ENCODE measurements around the gene CDH4. TPM values are rescaled to one million over a fixed set of nuclear protein-coding genes. Genes with fewer than 3 reads are reported as not detected.
"Not testable (repeated sequence)": the region's sequence is repeated elsewhere in the genome, so short reads cannot be mapped to it uniquely, and the experiment has no call there.

CDH4 gene
- total and polyA plus RNA-seq, 2 donors (not counting 1 experiment from before 2014, with no cell fraction given) = not detected

DNA sequence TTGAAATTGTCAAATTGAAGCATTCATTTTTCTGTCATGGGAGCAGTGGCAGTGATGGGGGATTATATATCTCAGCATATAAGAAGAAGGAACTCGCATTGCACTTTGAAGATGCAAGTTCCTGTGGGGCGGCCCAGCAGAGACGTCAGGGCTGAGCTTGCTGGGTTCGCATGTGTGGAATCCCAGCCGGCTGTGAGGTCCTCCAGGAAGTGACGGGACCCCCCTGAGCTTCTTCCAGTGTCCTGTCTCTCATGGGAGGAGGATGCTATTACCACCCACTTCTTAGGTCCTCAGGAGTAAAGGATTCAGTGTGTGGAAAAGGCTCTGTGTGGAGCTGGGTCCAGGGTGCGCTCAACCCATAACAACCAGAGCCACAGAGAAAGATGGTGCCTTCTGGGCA is 201.2 kb downstream of the CDH4 start:
- no peak for DNase-seq
- H3K9me3 Mint-ChIP-seq (ENCODE audit: insufficient read depth) = peaks cover 3% of the 10 kb centered on the region
- intact Hi-C loops (cut with micrococcal nuclease) = no loop called here
- Histone ChIP-seq H3K36me3 (replicated peaks in 1 of 2; ENCODE audit: control extremely low read depth in 1 of 2, control insufficient read depth in 1 of 2, extremely low read depth in 1 of 2, insufficient read depth in 2 of 2, low read length in 1 of 2) (no peaks in the 10 kb centered on the region), H3K27me3 (replicated peaks in 1 of 4; ENCODE audit: control extremely low read depth in 1 of 4, control insufficient read depth in 3 of 4, insufficient read depth in 4 of 4, low read length in 3 of 4) (no peaks in the 10 kb centered on the region), H3K4me1 (ENCODE audit: control insufficient read depth in 2 of 2, insufficient read depth in 2 of 2, low read length in 2 of 2) (no peaks in the 10 kb centered on the region), H3K79me2 (ENCODE audit: control insufficient read depth, insufficient read depth, low read length) (no peaks in the 10 kb centered on the region), H3K4me2 (replicated peaks; ENCODE audit: low read depth, low read length, poor library complexity, severe bottlenecking) (no peak overlapping the region), H3K9ac (ENCODE audit: low read length) (no peak overlapping the region), H3K9me3 (ENCODE audit: control extremely low read depth in 1 of 3, control insufficient read depth in 2 of 3, insufficient read depth in 1 of 3, low read length in 2 of 3) (peaks cover 0 to 28% (median 5%) of the 10 kb centered on the region in 3 donors), H2AFZ (ENCODE audit: insufficient read depth, low read depth, low read length, poor library complexity, severe bottlenecking) (no peak overlapping the region), H3K4me3 (ENCODE audit: control extremely low read depth in 1 of 5, extremely low read depth in 1 of 5, insufficient read depth in 1 of 5, low read depth in 2 of 5, low read length in 4 of 5) (no peak overlapping the region), H3K27ac (ENCODE audit: low read length in 2 of 2) (no peak overlapping the region), H4K20me1 (ENCODE audit: control insufficient read depth, insufficient read depth, low read length, poor library complexity, severe bottlenecking) (no peaks in the 10 kb centered on the region)
- 68% methylated on average over 4 of the region's 7 CpGs for WGBS (ENCODE audit: insufficient coverage)
- CTCF ChIA-PET = no interaction called here
- no peak overlapping the region for H3K27ac Mint-ChIP-seq
- ATAC-seq (ENCODE audit: low read depth) = no peak
- no peaks in the 10 kb centered on the region for H3K27me3 Mint-ChIP-seq
- TF ChIP-seq, protein P1, sequence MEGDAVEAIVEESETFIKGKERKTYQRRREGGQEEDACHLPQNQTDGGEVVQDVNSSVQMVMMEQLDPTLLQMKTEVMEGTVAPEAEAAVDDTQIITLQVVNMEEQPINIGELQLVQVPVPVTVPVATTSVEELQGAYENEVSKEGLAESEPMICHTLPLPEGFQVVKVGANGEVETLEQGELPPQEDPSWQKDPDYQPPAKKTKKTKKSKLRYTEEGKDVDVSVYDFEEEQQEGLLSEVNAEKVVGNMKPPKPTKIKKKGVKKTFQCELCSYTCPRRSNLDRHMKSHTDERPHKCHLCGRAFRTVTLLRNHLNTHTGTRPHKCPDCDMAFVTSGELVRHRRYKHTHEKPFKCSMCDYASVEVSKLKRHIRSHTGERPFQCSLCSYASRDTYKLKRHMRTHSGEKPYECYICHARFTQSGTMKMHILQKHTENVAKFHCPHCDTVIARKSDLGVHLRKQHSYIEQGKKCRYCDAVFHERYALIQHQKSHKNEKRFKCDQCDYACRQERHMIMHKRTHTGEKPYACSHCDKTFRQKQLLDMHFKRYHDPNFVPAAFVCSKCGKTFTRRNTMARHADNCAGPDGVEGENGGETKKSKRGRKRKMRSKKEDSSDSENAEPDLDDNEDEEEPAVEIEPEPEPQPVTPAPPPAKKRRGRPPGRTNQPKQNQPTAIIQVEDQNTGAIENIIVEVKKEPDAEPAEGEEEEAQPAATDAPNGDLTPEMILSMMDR (IDR thresholded peaks at IDR 0.05) = no peak
- no peak for TF ChIP-seq EZH2 (IDR thresholded peaks at IDR 0.05; ENCODE audit: borderline replicate concordance, insufficient read depth, low read depth, low read length, poor library complexity, severe bottlenecking)
- POLR2A ChIA-PET = no interaction called here
- no peak overlapping the region for H3K4me3 Mint-ChIP-seq
- no peaks in the 10 kb centered on the region for H3K4me1 Mint-ChIP-seq

GRCh38 chr20:61453623-61454022 is 201.6 kb downstream of the CDH4 start:
- H3K4me1 Mint-ChIP-seq = not testable (repeated sequence)

More at GRCh38 chr20:61453623-61454022, 201.6 kb downstream of the CDH4 start:
- H3K27ac ChIP-seq (ENCODE audit: low read length in 2 of 2); CTCF ChIA-PET; POLR2A ChIA-PET; H3K9ac ChIP-seq (ENCODE audit: low read length); H3K4me1 ChIP-seq (ENCODE audit: control insufficient read depth in 2 of 2, insufficient read depth in 2 of 2, low read length in 2 of 2); H3K4me2 ChIP-seq (replicated peaks; ENCODE audit: low read depth, low read length, poor library complexity, severe bottlenecking); ATAC-seq (ENCODE audit: low read depth); intact Hi-C loops (cut with micrococcal nuclease); H3K4me3 Mint-ChIP-seq; H3K79me2 ChIP-seq (ENCODE audit: control insufficient read depth, insufficient read depth, low read length); H3K9me3 Mint-ChIP-seq (ENCODE audit: insufficient read depth); H4K20me1 ChIP-seq (ENCODE audit: control insufficient read depth, insufficient read depth, low read length, poor library complexity, severe bottlenecking); H2AFZ ChIP-seq (ENCODE audit: insufficient read depth, low read depth, low read length, poor library complexity, severe bottlenecking); H3K4me3 ChIP-seq (ENCODE audit: control extremely low read depth in 1 of 5, extremely low read depth in 1 of 5, insufficient read depth in 1 of 5, low read depth in 2 of 5, low read length in 4 of 5); H3K27ac Mint-ChIP-seq; H3K27me3 ChIP-seq (replicated peaks in 1 of 4; ENCODE audit: control extremely low read depth in 1 of 4, control insufficient read depth in 3 of 4, insufficient read depth in 4 of 4, low read length in 3 of 4); H3K36me3 ChIP-seq (replicated peaks in 1 of 2; ENCODE audit: control extremely low read depth in 1 of 2, control insufficient read depth in 1 of 2, extremely low read depth in 1 of 2, insufficient read depth in 2 of 2, low read length in 1 of 2); DNase-seq; H3K27me3 Mint-ChIP-seq: not testable (repeated sequence)
- 100% methylated on average over 1 of the region's 3 CpGs for WGBS (ENCODE audit: insufficient coverage)
- peaks cover 0 to 31% (median 5%) of the 10 kb centered on the region in 3 donors for H3K9me3 ChIP-seq (ENCODE audit: control extremely low read depth in 1 of 3, control insufficient read depth in 2 of 3, insufficient read depth in 1 of 3, low read length in 2 of 3)

Data from B cell (primary cell).